ENCODE results near the gene TRAM2. TPM values are rescaled to one million over a fixed set of nuclear protein-coding genes. Genes with fewer than 3 reads are reported as not detected.

The TRAM2 gene
- total and polyA plus RNA-seq, 2 of the 8 experiments (the other 6 are each of a cell fraction or from before 2014, with no cell fraction given), result 9.0 to 21.4 TPM

GRCh38 chr6:52580905-52581304 is 4.0 kb upstream of the TRAM2 start (continued):
- no peak for TF ChIP-seq BRCA1 (IDR thresholded peaks at IDR 0.05; ENCODE audit: low read depth, low read length)
- no peak for TF ChIP-seq EZH2 (IDR thresholded peaks at IDR 0.05; ENCODE audit: low read depth, low read length, severe bottlenecking)
- TF ChIP-seq CBX8 (IDR thresholded peaks at IDR 0.05; ENCODE audit: borderline replicate concordance, low read depth, low read length), result no peak
- TF ChIP-seq SIRT6 (IDR thresholded peaks at IDR 0.05; ENCODE audit: low read length), result no peak
